ENCODE measurements around the gene SCD5.

- TF ChIP-seq L3MBTL2 (conservative IDR thresholded peaks at IDR 0.05), result no peak
- no peak for TF ChIP-seq FOXA1 (IDR thresholded peaks at IDR 0.05)
- TF ChIP-seq SP1 (IDR thresholded peaks at IDR 0.05), result no peak
- TF ChIP-seq BHLHE40 (IDR thresholded peaks at IDR 0.05; ENCODE audit: borderline replicate concordance), result no peak
- TF ChIP-seq ARNT (IDR thresholded peaks at IDR 0.05), result no peak
- no peak for TF ChIP-seq FOXM1 (IDR thresholded peaks at IDR 0.05; ENCODE audit: borderline replicate concordance)
- no peak for TF ChIP-seq ZNF384 (IDR thresholded peaks at IDR 0.05)
- no peak for TF ChIP-seq ELF4 (IDR thresholded peaks at IDR 0.05)
- no peak for TF ChIP-seq CTBP1 (IDR thresholded peaks at IDR 0.05; ENCODE audit: borderline replicate concordance)
- TF ChIP-seq SUZ12 (IDR thresholded peaks at IDR 0.05), result no peak
- no peak for TF ChIP-seq HDGF (IDR thresholded peaks at IDR 0.05; ENCODE audit: borderline replicate concordance)
Measured at GRCh38 chr4:82604522-82604921, 194.1 kb downstream of the SCD5 start.
